ENCODE data around the gene IL37.
"Not testable (repeated sequence)": the region's sequence is repeated elsewhere in the genome, so short reads cannot be mapped to it uniquely, and the experiment has no call there.

The IL37 gene

DNA sequence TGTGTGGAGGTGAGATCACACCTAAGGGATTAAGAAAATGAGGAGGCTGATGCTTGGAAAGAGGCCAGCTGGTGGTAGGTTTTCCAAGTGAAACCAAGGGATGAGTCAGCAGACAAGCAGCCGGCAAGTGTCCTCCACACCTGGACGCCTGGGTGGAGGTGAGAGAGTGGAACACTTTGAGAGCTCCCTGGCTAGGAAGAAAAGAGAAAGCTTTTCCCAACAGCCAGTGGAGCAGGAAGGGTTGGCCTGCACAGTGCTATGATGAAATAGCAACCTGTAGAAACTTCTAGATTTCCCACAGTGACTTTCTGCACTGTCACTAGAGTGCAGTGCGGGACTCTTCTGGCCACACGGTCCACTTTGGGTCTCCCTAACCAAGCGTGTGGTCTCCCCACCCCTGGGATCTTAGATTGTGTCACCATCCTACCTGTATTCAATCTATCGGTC, 19.6 kb upstream of the IL37 start:
- peak in 1 of 2 experiments; percentile 61 for DNase-seq

DNA sequence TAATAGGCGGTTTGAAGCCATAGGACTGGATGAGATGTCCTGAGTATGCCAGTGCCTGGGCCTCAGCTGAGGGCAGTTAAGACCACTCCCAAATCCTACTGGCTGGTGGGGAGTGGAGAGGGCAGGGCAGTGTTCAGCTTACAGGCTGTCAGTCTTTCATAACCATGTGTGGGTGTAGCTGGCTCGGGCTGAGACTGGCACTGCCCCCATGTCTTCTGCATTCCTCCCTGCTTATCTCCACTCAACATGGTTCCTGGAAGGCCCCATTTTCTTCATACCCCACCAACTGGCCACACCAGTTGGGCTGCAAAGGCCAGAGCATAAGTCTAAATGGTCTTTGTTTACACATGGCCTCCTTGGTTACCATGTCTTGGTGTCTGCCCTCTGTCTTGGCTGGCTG, 17.2 kb upstream of the IL37 start:
- DNase-seq, result no peak

- no peak for DNase-seq
Observed at GRCh38 chr2:112896909-112897623, 13.9 kb upstream of the IL37 start.

DNA sequence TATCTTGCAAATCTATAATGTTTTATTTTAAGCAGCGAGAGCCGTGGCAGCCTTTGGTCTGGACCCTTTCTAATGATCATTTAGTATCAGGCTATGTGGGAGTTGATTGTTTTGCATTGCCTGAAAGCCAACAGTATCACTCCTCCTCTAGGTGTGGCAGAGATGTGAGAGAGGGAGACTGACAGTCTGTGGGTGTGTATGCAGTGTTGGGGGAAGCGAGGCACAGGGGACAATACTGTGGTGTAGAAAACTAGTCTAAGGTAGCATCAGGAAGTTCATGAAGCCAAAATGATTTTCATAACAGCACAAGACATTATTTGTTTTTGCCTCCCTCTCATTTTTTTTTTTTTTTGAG, 13.4 kb upstream of the IL37 start:
- no peak for DNase-seq

DNA sequence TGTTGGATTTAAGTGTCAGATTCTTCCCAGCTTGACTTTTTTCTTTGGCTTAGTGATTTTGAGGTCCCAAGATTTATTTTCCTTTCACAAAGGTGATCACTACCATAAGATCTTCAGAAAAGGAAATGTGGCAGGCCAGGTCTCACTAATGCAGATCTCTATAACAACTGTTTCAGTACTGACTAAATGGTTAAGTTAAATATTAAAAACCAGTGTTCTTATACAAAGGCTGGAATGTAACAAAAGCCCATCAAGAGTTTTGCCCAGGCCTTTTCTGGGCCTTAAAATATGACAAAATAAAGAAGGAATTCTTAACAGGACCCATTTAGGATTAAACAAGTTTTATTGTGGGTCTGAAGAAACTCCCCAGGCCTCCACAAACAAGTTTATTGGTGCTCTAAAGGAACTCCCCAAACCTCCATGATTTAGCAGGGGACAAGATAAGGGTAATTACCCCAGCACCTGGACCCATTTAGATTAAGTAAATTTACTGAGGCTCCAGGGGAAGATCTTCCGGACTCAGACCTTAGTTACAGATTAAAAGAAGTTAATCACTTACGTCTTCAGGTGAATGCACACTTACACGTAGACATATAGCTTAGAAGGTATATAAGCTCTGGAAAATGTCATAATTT, 9.4 kb upstream of the IL37 start:
- DNase-seq, result not testable (repeated sequence)

DNA sequence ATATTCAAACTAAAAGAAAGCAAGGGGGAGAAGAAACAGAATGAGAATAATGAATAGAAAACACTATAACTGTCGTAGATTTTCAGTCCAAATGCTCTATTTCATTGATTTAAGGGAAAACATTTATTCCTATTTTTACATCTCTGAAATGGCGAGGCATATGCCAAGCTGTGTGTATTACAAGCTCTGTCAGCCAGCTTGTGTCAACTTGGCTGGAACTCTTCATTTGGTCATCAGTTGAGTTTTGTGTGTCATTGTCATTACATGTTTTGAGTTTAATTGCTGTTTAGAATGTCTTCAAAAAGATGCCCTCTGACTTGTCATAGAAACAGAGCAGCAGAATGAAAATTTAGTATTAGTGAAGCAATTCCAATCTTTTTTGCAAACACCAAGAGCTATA, 8.1 kb upstream of the IL37 start:
- DNase-seq, result no peak

- no peak for DNase-seq
Observed at GRCh38 chr2:112904883-112905282, 6.1 kb upstream of the IL37 start.

GRCh38 chr2:112906276-112906675, 4.7 kb upstream of the IL37 start:
- no peak for DNase-seq

GRCh38 chr2:112907001-112907949, 3.7 kb upstream of the IL37 start:
- DNase-seq, result no peak

DNA sequence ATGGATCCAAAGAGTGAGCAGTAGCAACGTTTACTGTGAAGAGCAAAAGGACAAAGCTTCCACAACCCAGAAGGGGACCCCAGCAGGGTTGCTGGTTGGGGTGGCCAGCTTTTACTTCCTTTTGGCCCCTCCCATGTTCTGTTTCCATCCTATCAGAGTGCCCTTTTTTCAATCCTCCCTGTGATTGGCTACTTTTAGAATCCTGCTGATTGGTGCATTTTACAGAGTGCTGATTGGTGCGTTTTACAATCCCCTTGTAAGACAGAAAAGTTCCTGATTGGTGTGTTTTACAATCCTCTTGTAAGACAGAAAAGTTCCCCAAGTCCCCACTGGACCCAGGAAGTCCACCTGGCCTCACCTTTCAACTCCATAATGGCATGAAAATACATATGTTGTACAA, 2.4 kb upstream of the IL37 start:
- DNase-seq, result not testable (repeated sequence)

GRCh38 chr2:112910219-112910618, 746 bp upstream of the IL37 start:
- no peak for DNase-seq

DNA sequence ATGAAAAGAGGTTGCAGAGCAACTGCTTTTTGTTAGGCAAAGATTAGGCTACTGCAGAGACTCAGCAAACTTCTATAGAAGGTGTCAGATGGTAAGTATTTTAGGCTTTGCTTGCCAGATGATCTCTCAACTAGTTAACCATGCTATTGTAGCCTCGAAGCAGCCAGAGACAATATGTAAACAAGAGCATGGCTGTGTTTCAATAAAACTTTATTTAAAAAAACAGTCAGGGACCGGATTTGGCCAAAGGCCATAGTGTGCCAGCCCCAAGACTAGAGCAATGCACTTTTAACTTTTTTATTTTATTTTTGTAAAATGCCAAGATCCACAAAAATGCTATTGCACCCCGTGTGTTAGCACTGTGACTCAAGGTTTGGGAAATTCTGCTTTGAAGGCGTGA, 1.4 kb downstream of the IL37 start:
- DNase-seq, result no peak

DNA sequence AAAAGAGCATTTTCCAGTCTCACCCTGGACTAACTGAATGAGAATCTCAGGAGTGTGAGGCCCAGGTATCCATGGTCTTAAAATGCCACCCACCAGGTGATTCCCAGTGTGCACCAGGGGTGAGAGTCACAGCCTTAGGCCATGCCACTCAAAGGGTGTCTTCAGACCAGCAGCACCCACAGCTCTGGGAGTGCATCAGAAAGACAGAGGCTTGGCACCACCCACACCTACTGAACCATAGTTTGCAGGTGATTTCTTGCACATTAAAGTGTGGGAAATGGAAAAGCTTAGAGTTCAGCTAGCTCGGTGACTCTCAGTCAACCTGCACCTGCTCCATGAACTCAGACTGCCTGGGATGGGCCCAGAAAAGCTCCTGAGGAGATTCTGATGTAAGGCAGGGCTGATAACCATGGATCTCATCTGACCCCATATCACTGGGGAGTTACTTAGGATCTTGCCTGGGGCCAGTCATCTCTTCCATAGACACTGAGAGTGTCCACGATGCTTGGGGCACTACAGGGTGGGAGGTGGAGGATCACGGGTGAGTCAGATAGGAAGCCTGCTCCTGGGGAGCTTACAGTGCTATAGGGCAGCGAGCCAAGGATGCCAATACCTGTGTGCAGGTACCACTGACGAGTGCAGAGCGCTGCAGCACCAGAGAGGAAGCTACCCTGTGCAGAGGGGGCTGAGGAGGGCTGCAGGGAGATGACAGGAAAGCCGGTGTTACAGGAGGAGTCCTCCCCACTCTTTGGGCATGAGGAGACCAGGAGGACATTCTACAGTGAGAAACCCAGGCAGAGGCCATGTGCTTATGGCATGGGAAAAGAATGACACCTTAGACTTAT, 4.6 kb downstream of the IL37 start:
- no peak for DNase-seq

GRCh38 chr2:112916145-112916571, 5.2 kb downstream of the IL37 start:
- no peak for DNase-seq

- no peak for DNase-seq
Observed at GRCh38 chr2:112916625-112917247, 5.8 kb downstream of the IL37 start.

- no peak for DNase-seq
Observed at GRCh38 chr2:112917856-112918255, 6.9 kb downstream of the IL37 start.

DNA sequence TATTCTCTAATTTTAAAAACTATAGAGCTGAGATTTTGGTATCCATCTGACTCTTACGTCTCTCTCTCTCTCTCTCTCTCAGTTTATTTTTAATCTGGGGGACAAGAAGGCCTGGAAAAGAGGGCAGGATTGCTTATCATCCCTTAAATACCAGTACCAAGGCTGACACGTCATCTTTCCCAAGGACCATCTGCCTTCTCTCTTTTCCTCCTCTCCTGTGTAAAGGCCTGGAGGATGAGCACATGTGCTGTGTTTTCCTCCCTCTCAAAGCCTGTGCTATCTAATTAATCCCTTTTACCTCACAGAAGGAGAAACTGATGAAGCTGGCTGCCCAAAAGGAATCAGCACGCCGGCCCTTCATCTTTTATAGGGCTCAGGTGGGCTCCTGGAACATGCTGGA, 7.3 kb downstream of the IL37 start:
- DNase-seq, result peak; percentile 71 to 86

- DNase-seq, result no peak
Observed at GRCh38 chr2:112919086-112919485, 8.1 kb downstream of the IL37 start.

DNA sequence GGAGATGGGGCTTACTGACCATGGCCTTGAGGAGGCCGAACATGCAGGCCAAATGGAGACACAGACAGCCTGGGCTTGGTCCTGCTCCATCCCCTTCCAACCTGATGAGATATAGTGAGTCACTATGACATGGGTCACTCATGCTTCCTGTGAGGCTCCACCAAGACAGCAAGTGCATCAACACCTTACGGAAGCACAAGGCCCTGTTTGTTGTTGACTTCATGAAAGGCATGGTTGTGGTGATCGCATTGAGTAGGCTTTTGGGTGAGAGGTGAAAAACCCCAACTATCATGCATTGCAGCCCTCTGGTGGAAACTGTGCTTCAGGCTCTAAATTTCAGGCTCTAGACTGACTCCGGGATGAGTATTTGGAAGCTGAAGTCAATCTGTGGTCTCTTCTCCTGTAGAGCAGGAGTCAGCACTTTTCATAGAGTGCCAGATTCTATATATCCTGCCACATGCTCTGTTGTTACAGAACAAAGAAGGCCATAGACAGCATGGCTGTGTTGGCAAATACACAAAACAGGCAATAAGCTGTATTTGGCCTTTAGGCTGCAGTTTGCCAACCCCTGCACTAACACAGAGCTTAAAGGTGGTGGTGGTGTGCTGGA, 10.1 kb downstream of the IL37 start:
- no peak for DNase-seq

- DNase-seq, result no peak
Observed at GRCh38 chr2:112921982-112922381, 11.0 kb downstream of the IL37 start.

DNA sequence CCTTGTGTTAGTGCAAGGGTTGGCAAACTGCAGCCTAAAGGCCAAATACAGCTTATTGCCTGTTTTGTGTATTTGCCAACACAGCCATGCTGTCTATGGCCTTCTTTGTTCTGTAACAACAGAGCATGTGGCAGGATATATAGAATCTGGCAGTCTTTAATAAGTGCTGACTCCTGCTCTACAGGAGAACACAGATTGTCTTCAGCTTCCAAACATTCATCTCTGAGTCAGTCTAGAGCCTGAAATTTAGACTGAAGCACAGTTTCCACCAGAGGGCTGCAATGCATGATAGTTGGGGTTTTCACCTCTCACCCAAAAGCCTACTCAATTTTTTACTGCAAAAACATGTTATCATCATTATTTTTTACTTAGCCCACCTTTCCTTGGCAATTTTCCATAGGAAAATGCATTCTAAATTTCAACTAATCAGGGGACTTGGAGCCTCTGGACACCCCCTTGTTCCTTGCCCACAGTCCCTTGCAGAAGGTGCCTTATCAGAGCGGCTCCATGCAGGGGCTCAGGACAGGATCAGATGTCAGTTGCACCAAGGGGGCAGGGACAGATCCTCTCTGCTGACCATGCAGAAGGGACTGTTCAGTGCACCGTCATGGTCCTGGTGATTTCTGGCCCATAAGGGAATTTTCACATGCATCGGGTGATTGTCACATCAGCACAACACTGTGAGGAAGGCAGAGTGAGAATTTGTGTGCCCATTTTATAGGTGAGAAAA, 12.4 kb downstream of the IL37 start:
- DNase-seq, result no peak

All from NCI-H524 (cell line).